ENCODE results near the gene RAB11FIP3. TPM values are rescaled to one million over a fixed set of nuclear protein-coding genes. Genes with fewer than 3 reads are reported as not detected.

The RAB11FIP3 gene
- total and polyA plus RNA-seq, 2 of the 13 experiments (the other 11 are each of a cell fraction or from before 2014, with no cell fraction given) = 34.3 to 57.6 TPM

DNA sequence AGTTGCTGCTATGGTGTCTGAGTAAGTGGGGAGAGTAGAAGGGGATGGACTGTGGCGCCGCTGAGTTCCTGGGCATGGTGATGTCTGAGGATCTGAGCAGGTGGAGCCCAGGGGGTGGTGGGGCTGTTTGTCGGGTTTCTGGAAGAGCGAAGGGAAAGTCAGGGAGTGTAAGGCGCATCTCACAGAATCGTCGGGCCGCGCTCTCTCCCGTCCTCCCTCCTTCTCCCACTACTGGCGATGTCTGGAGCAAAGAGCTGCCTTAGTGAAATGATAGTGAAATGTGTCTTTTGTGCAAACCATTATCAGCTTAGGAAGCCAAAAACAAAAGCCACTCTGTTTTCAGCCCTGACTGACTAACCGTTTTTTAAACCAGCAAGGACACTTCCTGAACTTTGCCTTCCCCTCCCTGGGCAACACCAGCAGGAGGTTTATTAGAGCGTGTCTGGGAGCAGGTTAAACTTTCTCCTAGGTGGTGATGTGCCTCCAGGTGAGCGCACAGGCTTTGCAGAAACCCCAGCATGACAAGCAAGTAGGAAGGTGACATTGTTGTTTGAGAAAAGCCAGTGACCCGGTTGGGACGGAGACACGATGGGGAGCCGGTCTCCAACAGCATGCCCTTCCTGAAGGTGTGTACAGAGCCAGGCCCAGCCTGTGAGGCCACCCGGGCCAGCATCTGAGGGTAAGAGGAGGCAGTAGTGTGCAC is 49.1 kb downstream of the RAB11FIP3 start (continued):
- TF ChIP-seq CBFB (CRISPR knock-in tag; IDR thresholded peaks at IDR 0.05) = 0 out of 2 replicates have a peak, but pooled peaks have one; percentile 39
- TF ChIP-seq RFX1 (IDR thresholded peaks at IDR 0.05) = no peak
- TF ChIP-seq ZNF335 (CRISPR knock-in tag; IDR thresholded peaks at IDR 0.05) = no peak
- TF ChIP-seq DPF2 (CRISPR knock-in tag; IDR thresholded peaks at IDR 0.05; ENCODE audit: borderline replicate concordance, low read depth) = peak; percentile 31; the same call in 1 of the 2 replicates
- no peak for TF ChIP-seq HOXA5 (CRISPR knock-in tag; IDR thresholded peaks at IDR 0.05)
- TF ChIP-seq ZNF326 (CRISPR knock-in tag; IDR thresholded peaks at IDR 0.05; ENCODE audit: borderline replicate concordance) = no peak
- no peak for TF ChIP-seq HNRNPL (IDR thresholded peaks at IDR 0.05; ENCODE audit: low read depth, low read length)
- TF ChIP-seq, protein P1, sequence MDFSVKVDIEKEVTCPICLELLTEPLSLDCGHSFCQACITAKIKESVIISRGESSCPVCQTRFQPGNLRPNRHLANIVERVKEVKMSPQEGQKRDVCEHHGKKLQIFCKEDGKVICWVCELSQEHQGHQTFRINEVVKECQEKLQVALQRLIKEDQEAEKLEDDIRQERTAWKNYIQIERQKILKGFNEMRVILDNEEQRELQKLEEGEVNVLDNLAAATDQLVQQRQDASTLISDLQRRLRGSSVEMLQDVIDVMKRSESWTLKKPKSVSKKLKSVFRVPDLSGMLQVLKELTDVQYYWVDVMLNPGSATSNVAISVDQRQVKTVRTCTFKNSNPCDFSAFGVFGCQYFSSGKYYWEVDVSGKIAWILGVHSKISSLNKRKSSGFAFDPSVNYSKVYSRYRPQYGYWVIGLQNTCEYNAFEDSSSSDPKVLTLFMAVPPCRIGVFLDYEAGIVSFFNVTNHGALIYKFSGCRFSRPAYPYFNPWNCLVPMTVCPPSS (IDR thresholded peaks at IDR 0.05) = no peak
- TF ChIP-seq KMT2A (CRISPR knock-in tag; IDR thresholded peaks at IDR 0.05) = peak; percentile 77
- TF ChIP-seq SMAD1 (CRISPR knock-in tag; IDR thresholded peaks at IDR 0.05; ENCODE audit: borderline replicate concordance, low read depth) = no peak
- TF ChIP-seq DNMT3B (CRISPR knock-in tag; conservative IDR thresholded peaks at IDR 0.05) = no peak
- TF ChIP-seq ZNF672 (CRISPR knock-in tag; IDR thresholded peaks at IDR 0.05) = no peak
- 0 out of 2 replicates have a peak, but pooled peaks have one; percentile 36 for TF ChIP-seq ZNF329 (CRISPR knock-in tag; IDR thresholded peaks at IDR 0.05; ENCODE audit: low read depth)
- TF ChIP-seq, protein P2, sequence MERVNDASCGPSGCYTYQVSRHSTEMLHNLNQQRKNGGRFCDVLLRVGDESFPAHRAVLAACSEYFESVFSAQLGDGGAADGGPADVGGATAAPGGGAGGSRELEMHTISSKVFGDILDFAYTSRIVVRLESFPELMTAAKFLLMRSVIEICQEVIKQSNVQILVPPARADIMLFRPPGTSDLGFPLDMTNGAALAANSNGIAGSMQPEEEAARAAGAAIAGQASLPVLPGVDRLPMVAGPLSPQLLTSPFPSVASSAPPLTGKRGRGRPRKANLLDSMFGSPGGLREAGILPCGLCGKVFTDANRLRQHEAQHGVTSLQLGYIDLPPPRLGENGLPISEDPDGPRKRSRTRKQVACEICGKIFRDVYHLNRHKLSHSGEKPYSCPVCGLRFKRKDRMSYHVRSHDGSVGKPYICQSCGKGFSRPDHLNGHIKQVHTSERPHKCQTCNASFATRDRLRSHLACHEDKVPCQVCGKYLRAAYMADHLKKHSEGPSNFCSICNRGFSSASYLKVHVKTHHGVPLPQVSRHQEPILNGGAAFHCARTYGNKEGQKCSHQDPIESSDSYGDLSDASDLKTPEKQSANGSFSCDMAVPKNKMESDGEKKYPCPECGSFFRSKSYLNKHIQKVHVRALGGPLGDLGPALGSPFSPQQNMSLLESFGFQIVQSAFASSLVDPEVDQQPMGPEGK (CRISPR knock-in tag; IDR thresholded peaks at IDR 0.05) = peak; percentile 53
- no peak for TF ChIP-seq PCBP2 (optimal IDR thresholded peaks at IDR 0.05; ENCODE audit: low read depth, low read length, poor library complexity, severe bottlenecking)
- TF ChIP-seq HMGA1 (CRISPR knock-in tag; conservative IDR thresholded peaks at IDR 0.05) = no peak
- TF ChIP-seq, protein P3, sequence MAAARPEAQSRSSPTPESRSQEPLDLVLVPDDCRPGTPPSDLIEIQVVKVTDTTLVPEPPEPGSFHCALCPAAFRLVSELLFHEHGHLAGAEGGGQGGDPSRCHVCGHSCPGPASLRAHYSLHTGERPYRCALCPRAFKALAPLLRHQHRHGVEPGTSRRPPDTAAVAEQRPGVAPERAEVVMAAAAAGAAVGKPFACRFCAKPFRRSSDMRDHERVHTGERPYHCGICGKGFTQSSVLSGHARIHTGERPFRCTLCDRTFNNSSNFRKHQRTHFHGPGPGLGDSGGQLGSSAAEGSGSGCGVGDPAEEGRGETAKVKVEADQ (CRISPR knock-in tag; IDR thresholded peaks at IDR 0.05; ENCODE audit: borderline replicate concordance) = no peak
- TF ChIP-seq ZMYM4 (CRISPR knock-in tag; IDR thresholded peaks at IDR 0.05) = peak; percentile 35; the same call in 1 of the 2 replicates
- TF ChIP-seq ZNF343 (CRISPR knock-in tag; IDR thresholded peaks at IDR 0.05) = no peak
- TF ChIP-seq, protein P4, sequence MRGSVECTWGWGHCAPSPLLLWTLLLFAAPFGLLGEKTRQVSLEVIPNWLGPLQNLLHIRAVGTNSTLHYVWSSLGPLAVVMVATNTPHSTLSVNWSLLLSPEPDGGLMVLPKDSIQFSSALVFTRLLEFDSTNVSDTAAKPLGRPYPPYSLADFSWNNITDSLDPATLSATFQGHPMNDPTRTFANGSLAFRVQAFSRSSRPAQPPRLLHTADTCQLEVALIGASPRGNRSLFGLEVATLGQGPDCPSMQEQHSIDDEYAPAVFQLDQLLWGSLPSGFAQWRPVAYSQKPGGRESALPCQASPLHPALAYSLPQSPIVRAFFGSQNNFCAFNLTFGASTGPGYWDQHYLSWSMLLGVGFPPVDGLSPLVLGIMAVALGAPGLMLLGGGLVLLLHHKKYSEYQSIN (CRISPR knock-in tag; IDR thresholded peaks at IDR 0.05; ENCODE audit: borderline replicate concordance) = no peak
- no peak for TF ChIP-seq ZNF432 (CRISPR knock-in tag; IDR thresholded peaks at IDR 0.05; ENCODE audit: borderline replicate concordance)
- TF ChIP-seq MBNL3 (CRISPR knock-in tag; conservative IDR thresholded peaks at IDR 0.05) = no peak
- TF ChIP-seq ZNF263 (CRISPR knock-in tag; IDR thresholded peaks at IDR 0.05) = peak; percentile 57
- TF ChIP-seq MTF2 (CRISPR knock-in tag; IDR thresholded peaks at IDR 0.05; ENCODE audit: borderline replicate concordance) = no peak
- TF ChIP-seq, protein P5, sequence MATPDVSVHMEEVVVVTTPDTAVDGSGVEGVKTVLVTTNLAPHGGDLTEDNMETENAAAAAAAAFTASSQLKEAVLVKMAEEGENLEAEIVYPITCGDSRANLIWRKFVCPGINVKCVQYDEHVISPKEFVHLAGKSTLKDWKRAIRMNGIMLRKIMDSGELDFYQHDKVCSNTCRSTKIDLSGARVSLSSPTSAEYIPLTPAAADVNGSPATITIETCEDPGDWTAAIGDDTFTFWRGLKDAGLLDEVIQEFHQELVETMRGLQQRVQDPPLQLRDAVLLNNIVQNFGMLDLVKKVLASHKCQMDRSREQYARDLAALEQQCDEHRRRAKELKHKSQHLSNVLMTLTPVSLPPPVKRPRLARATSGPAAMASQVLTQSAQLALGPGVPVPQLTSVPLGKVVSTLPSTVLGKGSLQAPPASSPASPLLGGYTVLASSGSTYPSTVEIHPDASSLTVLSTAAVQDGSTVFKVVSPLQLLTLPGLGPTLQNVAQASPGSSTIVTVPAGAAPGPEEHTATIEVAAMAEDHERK (CRISPR knock-in tag; IDR thresholded peaks at IDR 0.05; ENCODE audit: low read depth) = no peak
